Common myeloid progenitor, CD34-positive (primary cell): ENCODE measurements around the gene NOD2.

Experiments
- CTCF ChIA-PET: fragments of 350-600 bp; sonication (Branson Sonifier 250); formaldehyde crosslinking; loops from one replicate; lab custom pipeline; 2021; ENCODE audit warnings: antibody characterized with exemption; lab: Charles Lee
- POLR2A ChIA-PET: fragments of 350-600 bp; sonication (Branson Sonifier 250); formaldehyde crosslinking; loops from one replicate; lab custom pipeline; 2021; ENCODE audit warnings: antibody characterized with exemption; lab: Charles Lee
- DNase-seq, 3 donors: peaks; one replicate each; pipeline versions ENCODE4 v3.0.0 to v3.0.0-alpha.2; 2013
- H3K27ac ChIP-seq, 2 experiments: 1 replicate in 1 of 2; 2 replicates in 1 of 2; pipeline ENCODE4 v1.7.0; 2013; ENCODE audit warnings: inconsistent platforms in 2 of 2, low read length in 2 of 2, mild to moderate bottlenecking in 2 of 2, low read depth in 1 of 2, moderate library complexity in 1 of 2; ENCODE audit not compliant: severe bottlenecking in 2 of 2, insufficient read depth in 1 of 2, poor library complexity in 1 of 2
- H3K27me3 ChIP-seq, 5 experiments: replicated peaks in 2 of 5; 1 replicate in 3 of 5; 2 replicates in 2 of 5; pipeline versions ENCODE4 v1.6.1 to v1.7.0; 2013; ENCODE audit warnings: low read length in 4 of 5, mild to moderate bottlenecking in 2 of 5, moderate library complexity in 2 of 5, inconsistent platforms in 1 of 5; ENCODE audit not compliant: insufficient read depth in 5 of 5, control insufficient read depth in 4 of 5
- H3K36me3 ChIP-seq, 4 experiments: 1 replicate in 2 of 4; 2 replicates in 2 of 4; pipeline versions ENCODE4 v1.6.1 to v1.7.0; 2013; ENCODE audit warnings: low read length in 3 of 4, control low read depth in 1 of 4, mild to moderate bottlenecking in 1 of 4; ENCODE audit not compliant: control insufficient read depth in 4 of 4, insufficient read depth in 4 of 4
- H3K4me1 ChIP-seq, 4 experiments: 1 replicate in 3 of 4; 2 replicates in 1 of 4; pipeline versions ENCODE4 v1.6.1 to v1.7.1; 2013; ENCODE audit warnings: low read length in 3 of 4, mild to moderate bottlenecking in 3 of 4, control low read depth in 1 of 4, inconsistent platforms in 1 of 4, moderate library complexity in 1 of 4; ENCODE audit not compliant: control insufficient read depth in 4 of 4, insufficient read depth in 4 of 4; ENCODE audit errors: control extremely low read depth in 1 of 4
- H3K4me3 ChIP-seq, 7 experiments: 1 replicate in 4 of 7; 2 replicates in 3 of 7; pipeline versions ENCODE4 v1.5.1 to v1.7.0; 2013; ENCODE audit warnings: mild to moderate bottlenecking in 7 of 7, low read length in 6 of 7, moderate library complexity in 6 of 7, inconsistent platforms in 2 of 7, low read depth in 2 of 7, control low read depth in 1 of 7; ENCODE audit not compliant: insufficient read depth in 4 of 7, control insufficient read depth in 1 of 7; ENCODE audit errors: extremely low read depth in 1 of 7
- H3K9me3 ChIP-seq, 5 experiments: 1 replicate in 4 of 5; 2 replicates in 1 of 5; pipeline versions ENCODE4 v1.6.1 to v1.7.1; 2013; ENCODE audit warnings: low read length in 4 of 5, mild to moderate bottlenecking in 2 of 5, inconsistent platforms in 1 of 5, low read depth in 1 of 5, moderate library complexity in 1 of 5; ENCODE audit not compliant: control insufficient read depth in 4 of 5, insufficient read depth in 2 of 5; ENCODE audit errors: control extremely low read depth in 1 of 5
- WGBS: methylation state at CpG from one replicate; pipeline ENCODE4 v1.1.5; 2013; ENCODE audit not compliant: insufficient coverage; 5-methylcytosine and 5-hydroxymethylcytosine counted together

NOD2 gene

DNA sequence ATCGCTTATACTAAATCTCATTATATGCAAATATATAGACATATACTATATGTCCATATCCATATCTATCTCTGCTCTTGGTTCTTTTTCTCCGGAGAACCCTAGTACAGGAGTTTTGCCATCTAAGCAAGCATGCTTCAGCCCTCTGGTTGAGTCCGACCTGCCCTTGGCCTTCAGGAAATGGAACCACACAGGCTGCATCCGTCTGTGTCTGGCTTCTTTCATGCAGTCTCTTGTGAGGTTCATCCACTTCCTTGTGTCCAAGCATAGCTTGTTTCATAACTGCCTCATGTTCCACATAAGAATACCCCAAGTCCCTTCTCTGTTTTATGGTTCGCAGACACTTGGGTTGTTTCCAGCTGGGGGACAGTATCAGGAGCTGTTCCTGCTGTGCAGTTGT lies 29.1 kb upstream of the NOD2 start:
- Histone ChIP-seq H3K4me1 (peaks cover 8 to 43% (median 37%) of the 10 kb centered on the region in 4 experiments), H3K27ac (no peak overlapping the region), H3K36me3 (peaks cover 0 to 8% (median 0%) of the 10 kb centered on the region in 4 experiments), H3K9me3 (no peaks in the 10 kb centered on the region), H3K4me3 (no peak overlapping the region), H3K27me3 (no peaks in the 10 kb centered on the region)
- DNase-seq = peak in 1 of 3 donors; percentile 12
- POLR2A ChIA-PET = no interaction called here
- WGBS = 91% methylated on average over 3 of the region's 5 CpGs
- CTCF ChIA-PET = interaction anchor here (1.0 to 15.9 kb wide), 16 partner anchors 11 to 452 kb away, joined by 3 to 224 read pairs (median 4); partner anchors contain the start of gene SNX20

- WGBS = 25% methylated on average over 22 of the region's 40 CpGs
- POLR2A ChIA-PET = interaction anchor here (0.6 kb wide), 1 partner anchor 52 kb away, joined by 3 read pairs; no protein-coding TSS in a partner anchor
- H3K4me1 ChIP-seq = peaks cover 8 to 50% (median 44%) of the 10 kb centered on the region in 4 experiments
- peak overlapping the region; percentile 30 to 84 (median 72) for H3K4me3 ChIP-seq
- CTCF ChIA-PET = interaction anchor here (0.5 to 15.9 kb wide), 45 partner anchors 8 to 640 kb away, joined by 3 to 224 read pairs (median 4); partner anchors contain the start of genes CNEP1R1 and SNX20
- H3K9me3 ChIP-seq = no peaks in the 10 kb centered on the region
- no peaks in the 10 kb centered on the region for H3K27me3 ChIP-seq
- H3K27ac ChIP-seq = no peak overlapping the region
- peaks cover 0 to 16% (median 3%) of the 10 kb centered on the region in 4 experiments for H3K36me3 ChIP-seq
- peak; percentile 71 to 86 (median 81) for DNase-seq
Observed at GRCh38 chr16:50665128-50665878, 28.1 kb upstream of the NOD2 start.

DNA sequence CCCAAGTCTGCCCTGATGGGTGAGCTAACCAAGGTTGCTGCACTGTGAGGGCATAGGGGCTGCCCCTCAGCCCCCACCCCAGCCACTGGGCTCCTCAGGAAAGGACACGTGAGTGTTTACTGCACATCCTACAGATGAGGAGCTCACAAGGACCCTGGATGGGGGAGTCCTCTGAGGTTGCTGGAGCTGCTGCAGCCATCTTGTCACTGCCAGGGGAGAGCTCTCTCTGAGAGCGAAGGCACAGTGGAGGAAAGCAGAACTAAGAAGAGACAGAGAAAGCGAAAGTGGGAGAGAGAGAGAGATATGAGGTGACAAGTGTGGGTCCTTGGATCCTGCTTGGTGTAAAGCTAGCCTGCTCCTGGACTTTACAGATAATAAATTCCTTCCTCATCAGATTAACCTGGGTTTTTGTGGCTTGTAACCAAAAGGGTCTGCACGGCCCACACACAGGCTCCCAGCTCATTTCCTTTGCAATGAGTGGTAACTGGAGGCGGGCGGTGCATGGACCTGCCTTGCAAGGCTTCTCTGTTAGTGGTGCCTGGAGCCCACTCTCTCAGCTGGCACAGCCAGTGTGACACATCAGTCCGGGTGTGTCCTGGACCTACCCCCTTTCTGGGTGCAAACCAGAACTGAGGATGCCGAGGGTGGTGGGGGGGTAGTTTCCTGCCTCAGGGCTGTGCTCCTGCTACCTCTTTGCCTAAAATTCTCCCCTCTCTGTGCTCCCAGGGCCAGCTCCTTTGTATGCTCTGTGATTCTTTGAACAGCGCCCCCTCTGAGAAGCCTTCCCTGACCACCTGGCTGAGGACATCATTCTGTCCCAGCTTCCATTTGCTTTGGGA lies 26.5 kb upstream of the NOD2 start:
- Histone ChIP-seq H3K9me3 (peaks cover 0 to 4% (median 4%) of the 10 kb centered on the region in 5 experiments), H3K4me1 (peaks cover 8 to 51% (median 45%) of the 10 kb centered on the region in 4 experiments), H3K27ac (peak overlapping the region in 1 of 2 experiments; percentile 10), H3K36me3 (peaks cover 6 to 30% (median 15%) of the 10 kb centered on the region in 4 experiments), H3K27me3 (no peaks in the 10 kb centered on the region), H3K4me3 (peak overlapping the region in 4 of 7 experiments; percentile 43 to 67 (median 45))
- CTCF ChIA-PET = interaction anchor here (0.5 to 15.9 kb wide), 40 partner anchors 8 to 641 kb away, joined by 3 to 224 read pairs (median 5); partner anchors contain the start of genes CNEP1R1 and SNX20
- DNase-seq = peak; percentile 81 to 96 (median 94)
- WGBS = 14% methylated on average over 7 of the region's 9 CpGs
- POLR2A ChIA-PET = interaction anchor here (0.6 to 1.8 kb wide), 8 partner anchors 14 to 92 kb away, joined by 3 to 9 read pairs (median 5); partner anchors contain the start of genes CYLD and SNX20

DNA sequence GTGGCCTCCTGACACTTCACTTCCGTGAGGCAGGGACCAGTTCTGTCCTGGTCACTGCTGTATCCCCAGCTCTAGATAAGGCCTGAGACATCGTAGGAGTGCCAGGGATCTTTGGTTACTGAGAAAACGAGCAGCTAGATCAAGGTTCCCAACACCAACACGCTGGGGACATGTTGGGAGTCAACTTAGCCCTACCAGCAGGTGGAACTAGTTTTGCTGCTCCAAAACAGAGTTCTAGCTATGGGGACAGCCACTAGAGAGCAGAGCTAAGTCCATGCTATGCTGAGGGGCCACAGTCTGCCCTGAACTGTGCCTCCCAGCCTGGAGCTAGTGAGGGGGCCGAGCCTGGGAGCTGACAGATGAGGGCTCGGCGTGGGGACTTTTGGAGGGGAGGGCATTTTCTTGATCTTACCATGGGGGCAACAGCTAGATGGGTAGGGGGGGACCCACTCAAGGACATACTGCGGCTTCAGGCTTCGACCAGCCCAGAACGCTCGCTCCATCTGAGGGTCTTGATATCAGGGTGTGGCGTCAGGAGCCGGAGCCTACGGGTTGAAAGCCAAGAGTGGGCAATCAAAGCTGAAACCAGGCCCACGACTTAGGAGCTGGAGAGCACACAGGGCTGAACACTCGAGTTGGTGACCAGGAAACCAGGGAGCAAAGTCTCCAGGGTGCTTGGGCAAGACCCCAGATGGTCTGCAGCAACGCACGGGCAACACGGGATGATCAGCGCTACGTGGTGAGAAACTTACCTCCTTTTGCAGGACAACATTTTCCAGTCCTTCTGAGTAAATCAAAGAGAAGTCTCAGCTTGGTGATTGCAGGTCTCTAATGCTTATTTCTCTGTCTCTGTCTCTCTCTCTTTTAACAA lies 25.7 kb upstream of the NOD2 start:
- Histone ChIP-seq H3K9me3 (peaks cover 0 to 13% (median 12%) of the 10 kb centered on the region in 5 experiments), H3K4me1 (peaks cover 8 to 51% (median 45%) of the 10 kb centered on the region in 4 experiments), H3K36me3 (peaks cover 15 to 39% (median 24%) of the 10 kb centered on the region in 4 experiments), H3K27ac (no peak overlapping the region), H3K27me3 (no peaks in the 10 kb centered on the region), H3K4me3 (peak overlapping the region in 3 of 7 experiments; percentile 4 to 67 (median 44))
- CTCF ChIA-PET = interaction anchor here (0.6 to 15.9 kb wide), 39 partner anchors 9 to 600 kb away, joined by 3 to 224 read pairs (median 5); partner anchors contain the start of gene SNX20
- DNase-seq = peak; percentile 36 to 67 (median 59)
- POLR2A ChIA-PET = interaction anchor here (0.6 to 1.8 kb wide), 9 partner anchors 9 to 92 kb away, joined by 3 to 9 read pairs (median 4); partner anchors contain the start of genes CYLD and SNX20
- 78% methylated on average over 17 of the region's 21 CpGs for WGBS

- ChIA-PET CTCF (interaction anchor here (1.0 to 15.9 kb wide), 32 partner anchors 10 to 601 kb away, joined by 3 to 224 read pairs (median 6); partner anchors contain the start of gene SNX20), POLR2A (interaction anchor here (0.9 to 1.3 kb wide), 4 partner anchors 9 to 79 kb away, joined by 3 to 4 read pairs (median 4); no protein-coding TSS in a partner anchor)
- peak overlapping the region in 1 of 2 experiments; percentile 32 for H3K27ac ChIP-seq
- peaks cover 0 to 20% (median 20%) of the 10 kb centered on the region in 5 experiments for H3K9me3 ChIP-seq
- no peaks in the 10 kb centered on the region for H3K27me3 ChIP-seq
- H3K36me3 ChIP-seq = peaks cover 16 to 47% (median 31%) of the 10 kb centered on the region in 4 experiments
- 100% methylated on average over 1 of the region's 5 CpGs for WGBS
- peaks cover 8 to 51% (median 45%) of the 10 kb centered on the region in 4 experiments for H3K4me1 ChIP-seq
- H3K4me3 ChIP-seq = peak overlapping the region in 2 of 7 experiments; percentile 6 to 20
- peak in 1 of 3 donors; percentile 19 for DNase-seq
Observed at GRCh38 chr16:50668368-50669008, 24.9 kb upstream of the NOD2 start.
